Calu3 (cell line): Measurements from ENCODE around the gene RARG. TPM values are rescaled to one million over a fixed set of nuclear protein-coding genes. Genes with fewer than 3 reads are reported as not detected.

Source experiments
- BruUV-seq: library from RNA; stranded (reverse); fragments of 400-500 nt; replicated peaks from 2 replicates; lab custom pipeline; 2021; lab: Mats Ljungman, UMichigan
- CTCF ChIA-PET: fragments of 300-600 bp; sonication (Branson Sonifier 250); formaldehyde crosslinking; loops from one replicate; lab custom pipeline; 2022; ENCODE audit warnings: antibody characterized with exemption; lab: Charles Lee
- DNase-seq: peaks from one replicate; pipeline ENCODE4 v3.0.0; 2022
- H3K27ac Mint-ChIP-seq: one replicate; pipeline ENCODE4 v1.8.0; 2022; ENCODE audit warnings: mixed read lengths; ENCODE audit not compliant: unreplicated experiment
- H3K27me3 Mint-ChIP-seq: one replicate; pipeline ENCODE4 v1.8.0; 2022; ENCODE audit warnings: mixed read lengths; ENCODE audit not compliant: unreplicated experiment
- H3K36me3 Mint-ChIP-seq: one replicate; pipeline ENCODE4 v1.8.0; 2022; ENCODE audit warnings: mild to moderate bottlenecking, moderate library complexity, mixed read lengths; ENCODE audit not compliant: insufficient read depth, unreplicated experiment
- H3K4me1 Mint-ChIP-seq: one replicate; pipeline ENCODE4 v1.8.0; 2022; ENCODE audit warnings: mild to moderate bottlenecking, low read depth, mixed read lengths; ENCODE audit not compliant: unreplicated experiment
- H3K4me3 Mint-ChIP-seq: one replicate; pipeline ENCODE4 v1.8.0; 2022; ENCODE audit warnings: mild to moderate bottlenecking, low read depth, moderate library complexity, mixed read lengths; ENCODE audit not compliant: unreplicated experiment
- H3K9me3 Mint-ChIP-seq: one replicate; pipeline ENCODE4 v1.8.0; 2022; ENCODE audit warnings: low read depth, mixed read lengths; ENCODE audit not compliant: unreplicated experiment
- CTCF ChIP-seq: fragments of 200-600 bp; IDR thresholded peaks from one replicate; pipeline ENCODE4 v1.8.0; 2022; ENCODE audit warnings: antibody characterized with exemption; ENCODE audit not compliant: unreplicated experiment
- intact Hi-C: fragments of 100-400 bp; cut with micrococcal nuclease; formaldehyde crosslinking; loops from one replicate; pipeline ENCODE4 v1.10.0; 2022; ENCODE audit not compliant: unreplicated experiment
- total RNA-seq: library from RNA; stranded (reverse); gene quantifications from 2 replicates; pipeline ENCODE4 v1.2.3, GENCODE V29; 2022

RARG gene
- total RNA-seq, 1 experiment from 2014 or later, result 36.7 TPM

GRCh38 chr12:53176750-53177149, 55.3 kb downstream of the RARG start:
- H3K36me3 Mint-ChIP-seq, result peaks cover 22% of the 10 kb centered on the region
- H3K9me3 Mint-ChIP-seq, result no peaks in the 10 kb centered on the region
- intact Hi-C loops, result no loop called here
- H3K4me1 Mint-ChIP-seq, result peaks cover 18% of the 10 kb centered on the region
- no peak for DNase-seq
- no peak for TF ChIP-seq CTCF
- H3K27ac Mint-ChIP-seq, result no peak overlapping the region
- H3K27me3 Mint-ChIP-seq, result no peaks in the 10 kb centered on the region
- H3K4me3 Mint-ChIP-seq, result no peak overlapping the region
- CTCF ChIA-PET, result no interaction called here
- BruUV-seq, result no TSS peak

GRCh38 chr12:53174881-53175491, 57.0 kb downstream of the RARG start:
- peaks cover 17% of the 10 kb centered on the region for H3K4me1 Mint-ChIP-seq
- CTCF ChIA-PET, result interaction anchor here (0.7 to 1.0 kb wide), 2 partner anchors 109 to 121 kb away, joined by 3 to 4 read pairs; partner anchors contain the start of gene PFDN5
- intact Hi-C loops, result no loop called here
- BruUV-seq, result no TSS peak
- DNase-seq, result no peak
- peaks cover 5% of the 10 kb centered on the region for H3K36me3 Mint-ChIP-seq
- H3K27me3 Mint-ChIP-seq, result no peaks in the 10 kb centered on the region
- H3K4me3 Mint-ChIP-seq, result no peak overlapping the region
- H3K9me3 Mint-ChIP-seq, result no peaks in the 10 kb centered on the region
- TF ChIP-seq CTCF, result no peak
- H3K27ac Mint-ChIP-seq, result no peak overlapping the region

GRCh38 chr12:53173085-53173715, 58.8 kb downstream of the RARG start:
- Mint-ChIP-seq H3K4me3 (no peak overlapping the region), H3K9me3 (no peaks in the 10 kb centered on the region), H3K36me3 (no peaks in the 10 kb centered on the region), H3K27ac (no peak overlapping the region), H3K27me3 (no peaks in the 10 kb centered on the region), H3K4me1 (peaks cover 8% of the 10 kb centered on the region)
- TF ChIP-seq CTCF, result no peak
- intact Hi-C loops, result no loop called here
- BruUV-seq, result no TSS peak
- CTCF ChIA-PET, result interaction anchor here (0.6 kb wide), 1 partner anchor 101 kb away, joined by 3 read pairs; no protein-coding TSS in a partner anchor
- DNase-seq, result no peak

GRCh38 chr12:53172352-53172751, 59.7 kb downstream of the RARG start:
- no peaks in the 10 kb centered on the region for H3K9me3 Mint-ChIP-seq
- TF ChIP-seq CTCF, result no peak
- H3K27ac Mint-ChIP-seq, result no peak overlapping the region
- H3K4me3 Mint-ChIP-seq, result no peak overlapping the region
- DNase-seq, result no peak
- BruUV-seq, result no TSS peak
- peaks cover 8% of the 10 kb centered on the region for H3K4me1 Mint-ChIP-seq
- intact Hi-C loops, result no loop called here
- CTCF ChIA-PET, result no interaction called here
- no peaks in the 10 kb centered on the region for H3K36me3 Mint-ChIP-seq
- H3K27me3 Mint-ChIP-seq, result no peaks in the 10 kb centered on the region
